Esophagus muscularis mucosa (tissue), 4 donors: ENCODE results near the gene MBP.

Experiments
- EP300 ChIP-seq: sonication (generic); formaldehyde crosslinking; IDR thresholded peaks from one replicate; pipeline ENCODE4 v1.6.1; 2017; ENCODE audit warnings: antibody characterized with exemption
- POLR2A ChIP-seq: fragments of 450-650 bp; IDR thresholded peaks from one replicate; pipeline ENCODE4 v1.6.1; 2017; ENCODE audit warnings: antibody characterized with exemption, moderate library complexity, mild to moderate bottlenecking, low read depth
- POLR2AphosphoS5 ChIP-seq, 2 donors: sonication (generic); formaldehyde crosslinking; IDR thresholded peaks; one replicate each; pipeline ENCODE4 v1.6.1; 2017; ENCODE audit warnings: antibody characterized with exemption in 2 of 2
- TF ChIP-seq, protein P1 (sequence below), 3 experiments: fragments of 200-600 bp in 2 of 3; fragments of 450-650 bp in 1 of 3; sonication (generic) in 2 of 3; IDR thresholded peaks; one replicate each; pipeline ENCODE4 v1.5.1; 2017 to 2019; ENCODE audit warnings: antibody characterized with exemption in 3 of 3, mild to moderate bottlenecking in 2 of 3, moderate library complexity in 1 of 3

DNA sequence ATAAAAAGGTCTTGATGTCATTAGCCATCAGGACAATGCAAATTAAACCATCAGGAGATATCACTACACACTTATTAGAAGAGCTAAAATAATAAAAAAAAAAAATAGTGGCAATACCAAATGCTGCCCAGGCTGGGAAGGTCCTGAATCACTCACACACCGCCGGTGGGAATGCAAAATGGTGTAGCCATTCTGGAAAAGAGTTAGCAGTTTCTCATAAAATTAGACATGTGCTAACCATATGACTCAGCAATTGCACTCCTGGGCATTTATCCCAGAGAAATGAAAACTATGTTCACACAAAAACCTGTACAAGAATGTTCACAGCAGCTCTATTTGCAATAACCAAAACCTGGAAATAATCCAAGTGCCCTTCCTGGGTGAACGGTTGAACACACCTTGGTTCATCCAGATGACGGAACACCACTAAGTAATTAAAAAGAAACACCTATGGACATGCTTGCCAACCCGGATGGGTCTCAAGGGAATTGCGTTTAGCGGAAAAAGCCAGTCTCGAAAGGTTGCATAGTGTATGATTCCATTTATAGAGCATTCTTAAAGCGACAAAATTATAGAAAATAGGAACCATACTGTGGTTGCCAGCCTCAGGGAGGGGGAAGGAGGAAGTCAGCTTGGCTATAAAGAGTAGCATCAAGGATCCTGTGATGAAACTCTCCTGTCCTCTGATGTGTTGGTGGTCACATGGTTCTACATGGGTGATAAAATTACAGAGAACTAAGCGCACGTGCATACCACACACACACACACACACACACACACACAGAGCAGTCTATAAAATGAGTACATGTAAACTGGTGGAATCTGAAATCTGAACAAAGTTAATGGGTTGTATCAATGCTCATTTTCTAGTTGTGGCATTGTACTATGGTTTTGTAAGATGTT is 4.6 kb downstream of the MBP start:
- TF ChIP-seq EP300 (no peak), POLR2A (no peak), POLR2AphosphoS5 (IDR thresholded peaks at IDR 0.05) (peak; percentile 27 to 59)
- TF ChIP-seq, protein P1, sequence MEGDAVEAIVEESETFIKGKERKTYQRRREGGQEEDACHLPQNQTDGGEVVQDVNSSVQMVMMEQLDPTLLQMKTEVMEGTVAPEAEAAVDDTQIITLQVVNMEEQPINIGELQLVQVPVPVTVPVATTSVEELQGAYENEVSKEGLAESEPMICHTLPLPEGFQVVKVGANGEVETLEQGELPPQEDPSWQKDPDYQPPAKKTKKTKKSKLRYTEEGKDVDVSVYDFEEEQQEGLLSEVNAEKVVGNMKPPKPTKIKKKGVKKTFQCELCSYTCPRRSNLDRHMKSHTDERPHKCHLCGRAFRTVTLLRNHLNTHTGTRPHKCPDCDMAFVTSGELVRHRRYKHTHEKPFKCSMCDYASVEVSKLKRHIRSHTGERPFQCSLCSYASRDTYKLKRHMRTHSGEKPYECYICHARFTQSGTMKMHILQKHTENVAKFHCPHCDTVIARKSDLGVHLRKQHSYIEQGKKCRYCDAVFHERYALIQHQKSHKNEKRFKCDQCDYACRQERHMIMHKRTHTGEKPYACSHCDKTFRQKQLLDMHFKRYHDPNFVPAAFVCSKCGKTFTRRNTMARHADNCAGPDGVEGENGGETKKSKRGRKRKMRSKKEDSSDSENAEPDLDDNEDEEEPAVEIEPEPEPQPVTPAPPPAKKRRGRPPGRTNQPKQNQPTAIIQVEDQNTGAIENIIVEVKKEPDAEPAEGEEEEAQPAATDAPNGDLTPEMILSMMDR (IDR thresholded peaks at IDR 0.05) = no peak
